ENCODE measurements around the gene CIT.
"Not testable (repeated sequence)": the region's sequence is repeated elsewhere in the genome, so short reads cannot be mapped to it uniquely, and the experiment has no call there.

The CIT gene

GRCh38 chr12:119669744-119670472, 207.2 kb downstream of the CIT start:
- DNase-seq: peak; percentile 9

DNA sequence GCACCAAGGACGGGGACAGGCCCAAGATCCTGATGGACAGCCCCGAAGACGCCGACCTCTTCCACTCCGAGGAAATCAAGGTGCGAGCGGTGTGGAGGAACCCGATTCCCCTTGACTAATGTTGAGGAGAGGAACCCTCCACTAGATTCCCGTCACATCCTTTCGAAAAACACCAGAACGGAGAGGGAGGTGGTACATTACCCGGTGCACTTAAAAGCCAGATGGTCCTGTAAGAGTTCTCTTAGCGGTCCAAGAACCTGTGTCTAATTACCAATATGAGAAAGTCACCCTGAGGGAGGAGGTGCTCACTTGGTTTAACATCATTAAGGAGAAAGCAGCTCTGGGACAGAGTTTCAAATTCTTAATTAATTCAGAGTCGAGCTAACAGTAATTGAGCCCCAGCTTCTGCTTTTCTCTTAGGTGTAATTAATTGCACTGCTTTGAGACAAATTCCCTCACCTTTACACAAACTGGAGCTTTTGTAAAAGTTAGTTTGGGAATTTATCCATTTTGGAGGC, 208.7 kb downstream of the CIT start:
- DNase-seq: no peak

DNA sequence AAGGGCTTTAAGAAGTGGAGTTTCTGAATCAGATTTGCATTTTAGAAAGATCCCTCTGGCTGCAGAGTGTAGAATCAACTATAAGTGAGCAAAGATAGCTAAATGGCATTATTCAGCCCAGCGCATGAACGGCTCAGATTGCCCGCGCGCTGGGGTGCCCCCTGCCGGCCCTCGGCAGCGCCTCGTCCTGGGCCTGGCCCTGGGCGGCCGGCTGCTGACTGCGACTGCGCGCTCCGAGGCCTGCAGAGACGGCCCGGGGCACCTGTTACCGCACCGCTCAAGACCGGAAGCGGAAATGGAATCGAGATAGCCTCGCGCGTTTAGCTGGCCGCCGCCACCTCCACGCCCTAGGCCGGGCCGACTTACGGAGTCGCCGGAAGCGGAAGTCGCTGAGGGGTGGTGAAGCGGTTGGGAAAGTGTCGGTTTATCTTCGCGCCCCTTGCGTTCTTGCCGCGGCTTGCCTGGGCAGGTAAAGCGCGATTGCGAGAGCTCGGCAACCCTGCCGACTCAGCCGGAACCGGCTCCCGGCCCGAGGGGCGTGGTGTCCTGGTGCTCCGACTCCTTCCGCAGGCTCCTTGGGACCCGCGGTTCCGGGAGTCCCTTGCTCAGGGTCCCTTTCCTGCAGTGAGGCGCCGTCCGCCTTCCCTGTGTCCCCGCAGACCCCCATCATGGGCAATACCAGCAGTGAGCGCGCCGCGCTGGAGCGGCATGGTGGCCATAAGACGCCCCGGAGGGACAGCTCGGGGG, 209.4 kb downstream of the CIT start, which contains the start of gene PRKAB1:
Gene PRKAB1 (plus strand): TSS at position 557 of the 747 bp plus-strand sequence. CDS start 112 bp downstream, at position 669.
- peak; percentile 88 for DNase-seq

GRCh38 chr12:119666900-119667576, 210.1 kb downstream of the CIT start:
- no peak for DNase-seq

DNA sequence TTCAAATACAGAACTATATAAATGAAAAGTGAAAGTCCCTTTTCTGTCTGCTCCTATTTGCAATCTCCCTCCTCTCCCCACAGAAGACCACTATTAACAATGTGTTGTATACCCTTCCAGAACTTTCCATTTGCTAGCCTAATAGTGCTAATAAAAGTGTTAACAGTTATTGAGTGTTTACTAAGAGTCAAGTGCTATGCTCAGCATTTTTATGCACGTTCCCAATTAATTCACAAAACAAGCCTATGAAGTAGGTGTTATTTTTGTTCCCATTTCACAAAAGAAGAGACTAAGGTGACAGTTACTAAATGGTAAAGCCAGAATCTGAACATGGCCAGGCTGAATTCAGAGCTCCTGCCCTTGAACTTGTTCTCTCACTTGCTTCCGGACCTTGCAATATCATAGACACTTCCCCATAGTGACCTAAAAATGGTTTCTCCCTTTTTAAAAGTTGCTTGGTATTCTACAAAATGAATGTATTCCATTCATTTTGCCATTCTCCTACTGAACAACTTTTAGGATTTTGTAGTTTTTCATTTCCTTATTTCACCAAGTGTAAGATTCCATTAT, 210.8 kb downstream of the CIT start:
- no peak for DNase-seq

DNA sequence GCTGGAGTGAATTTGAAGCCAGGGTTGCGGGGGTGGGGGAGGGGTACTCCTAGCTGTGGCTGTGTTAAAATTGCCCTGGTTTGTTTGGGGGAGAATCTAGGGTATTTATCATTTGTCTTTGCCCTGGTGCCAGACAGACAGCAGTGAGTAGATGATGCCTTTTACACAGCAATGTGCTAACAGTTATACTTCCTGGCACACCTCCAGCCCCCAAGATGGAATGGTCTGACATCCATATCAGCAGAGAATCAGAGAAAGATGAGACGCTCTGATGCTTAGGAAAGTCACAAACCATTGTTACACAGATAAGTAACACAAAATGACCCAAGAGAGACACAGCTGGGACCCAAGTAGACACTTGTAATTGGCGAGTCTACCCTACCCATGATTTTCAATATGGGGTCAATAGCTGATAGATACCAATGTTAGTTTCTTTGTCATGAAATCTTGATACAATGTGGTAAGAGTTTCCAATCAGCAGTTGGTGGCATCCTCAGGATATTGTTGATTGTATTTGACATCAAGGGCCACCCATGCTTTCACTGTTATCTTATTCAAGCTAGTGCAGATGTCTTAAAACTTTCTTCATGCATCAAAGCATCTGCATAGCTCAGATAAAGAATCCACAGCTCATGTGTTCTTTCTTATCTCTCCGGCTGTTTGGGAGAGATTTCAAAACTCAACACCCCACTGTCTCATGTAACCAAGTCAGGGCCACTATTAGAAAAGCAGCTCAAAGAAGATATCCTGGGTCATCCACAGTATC, 211.8 kb downstream of the CIT start:
- DNase-seq: no peak

- no peak for DNase-seq
These were observed 212.5 kb downstream of the CIT start for GRCh38 chr12:119664642-119665041.

DNA sequence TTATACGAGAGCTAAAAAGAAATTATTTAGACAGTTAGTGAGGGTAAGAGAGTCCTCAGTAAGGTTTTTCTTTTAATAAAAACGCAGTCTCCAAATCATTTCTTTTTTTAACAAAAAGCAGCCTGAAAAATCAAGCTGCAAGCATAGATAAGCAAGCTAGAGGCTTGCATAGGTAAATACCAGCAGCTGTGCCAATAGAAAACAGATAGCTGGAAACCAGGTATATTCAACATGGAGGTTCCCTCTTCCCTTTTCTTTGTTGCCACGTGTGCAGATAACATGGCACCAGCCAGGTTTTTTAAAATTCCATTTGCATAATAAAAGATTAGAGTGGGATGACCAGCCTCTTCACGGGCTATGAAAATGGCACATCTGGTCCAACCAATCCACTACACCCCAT, 215.2 kb downstream of the CIT start:
- no peak for DNase-seq

DNA sequence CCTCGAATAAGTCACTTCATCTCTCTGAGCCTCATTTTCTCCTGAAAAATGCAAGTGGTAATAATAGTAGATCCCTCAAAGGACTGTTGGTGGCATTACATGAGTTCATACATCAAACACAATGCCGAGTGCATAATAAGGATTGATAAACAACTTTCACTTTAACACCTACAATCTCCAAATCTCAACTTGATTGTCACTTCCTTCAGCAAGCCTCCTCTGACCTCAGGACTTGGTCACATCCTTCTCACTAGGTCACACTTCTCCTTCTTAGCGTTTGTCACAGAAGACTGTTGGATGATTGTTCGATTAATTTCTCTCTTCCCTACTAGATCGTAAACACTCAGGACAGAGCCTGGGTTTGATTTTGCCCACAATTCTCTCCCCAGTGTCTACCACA, 217.0 kb downstream of the CIT start:
- DNase-seq: no peak

DNA sequence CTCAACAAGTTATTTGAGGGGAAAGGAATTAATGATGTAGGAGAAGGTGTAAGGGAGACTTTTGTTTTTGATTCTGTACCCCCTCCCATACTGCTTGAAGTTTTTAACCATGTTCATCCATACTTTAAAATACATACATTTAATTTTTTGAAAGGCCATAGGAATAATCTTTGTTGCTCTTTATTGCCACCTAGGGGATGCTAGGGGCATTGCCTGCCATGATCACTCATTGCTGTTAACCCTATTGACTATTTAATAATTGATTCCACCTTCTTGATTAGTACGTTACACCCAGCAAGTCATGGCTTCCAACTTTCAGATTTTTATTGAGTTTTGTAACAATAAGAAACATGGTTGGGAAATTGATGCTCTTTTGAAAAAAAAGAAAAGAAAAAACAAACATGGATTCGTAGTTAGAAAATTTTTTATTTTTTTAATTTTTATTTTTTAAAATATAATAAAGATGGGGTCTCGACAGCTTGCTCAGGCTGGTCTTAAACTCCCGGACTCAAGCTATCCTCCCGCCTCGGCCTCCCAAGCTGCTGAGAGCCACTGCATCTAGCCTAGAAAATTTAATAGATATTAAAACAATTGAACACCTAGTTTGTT, 217.7 kb downstream of the CIT start:
- DNase-seq: no peak

DNA sequence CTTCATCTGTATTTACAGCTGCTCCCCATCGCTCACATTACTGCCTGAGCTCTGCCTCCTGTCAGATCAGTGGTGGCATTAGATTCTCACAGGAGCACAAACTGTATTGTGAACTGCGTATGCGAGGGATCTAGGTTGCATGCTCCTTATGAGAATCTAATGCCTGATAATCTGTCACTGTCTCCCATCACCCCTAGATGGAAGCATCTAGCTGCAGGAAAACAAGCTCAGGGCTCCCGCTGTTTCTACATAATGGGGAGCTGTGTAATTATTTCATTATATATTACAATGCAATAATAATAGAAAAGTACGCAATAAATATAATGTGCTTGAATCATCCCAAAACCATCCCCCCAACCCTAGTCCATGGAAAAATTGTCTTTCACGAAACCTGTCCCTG, 219.0 kb downstream of the CIT start:
- not testable (repeated sequence) for DNase-seq

DNA sequence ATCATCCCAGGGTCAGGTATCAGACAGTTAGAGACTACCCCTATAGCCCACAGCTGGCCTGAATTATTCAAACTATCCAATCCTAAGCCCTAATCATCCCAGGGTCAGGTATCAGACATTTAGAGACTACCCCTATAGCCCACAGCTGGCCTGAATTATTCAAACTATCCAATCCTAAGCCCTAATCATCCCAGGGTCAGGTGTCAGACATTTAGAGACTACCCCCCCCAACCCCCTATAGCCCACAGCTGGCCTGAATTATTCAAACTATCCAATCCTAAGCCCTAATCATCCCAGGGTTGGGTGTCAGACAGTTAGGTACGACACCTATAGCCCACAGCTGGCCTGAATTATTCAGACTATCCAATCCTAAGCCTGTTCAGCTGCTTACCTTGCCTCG, 220.1 kb downstream of the CIT start:
- not testable (repeated sequence) for DNase-seq

DNA sequence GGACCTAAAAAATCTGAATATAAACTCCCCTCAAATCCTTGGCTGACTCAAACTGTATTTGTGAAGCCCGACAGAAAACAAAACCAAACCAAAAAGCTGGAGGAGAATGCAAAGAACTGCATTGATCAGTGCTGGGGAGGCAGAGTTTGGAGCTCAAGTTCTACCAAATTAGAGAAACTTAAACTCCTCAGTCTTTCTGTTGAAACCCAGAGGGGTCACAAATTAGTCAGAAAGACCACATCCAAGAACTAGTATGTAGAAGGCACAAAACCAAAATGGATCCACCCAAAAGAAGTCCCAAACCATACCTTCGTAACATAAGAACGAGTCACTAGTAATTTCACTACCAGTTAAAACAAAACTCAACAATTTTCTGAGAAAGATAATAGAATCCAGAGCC, 224.5 kb downstream of the CIT start:
- no peak for DNase-seq

- no peak for DNase-seq
These were observed 227.8 kb downstream of the CIT start for GRCh38 chr12:119649202-119649808.

GRCh38 chr12:119645535-119646059, 231.5 kb downstream of the CIT start:
- no peak for DNase-seq

DNA sequence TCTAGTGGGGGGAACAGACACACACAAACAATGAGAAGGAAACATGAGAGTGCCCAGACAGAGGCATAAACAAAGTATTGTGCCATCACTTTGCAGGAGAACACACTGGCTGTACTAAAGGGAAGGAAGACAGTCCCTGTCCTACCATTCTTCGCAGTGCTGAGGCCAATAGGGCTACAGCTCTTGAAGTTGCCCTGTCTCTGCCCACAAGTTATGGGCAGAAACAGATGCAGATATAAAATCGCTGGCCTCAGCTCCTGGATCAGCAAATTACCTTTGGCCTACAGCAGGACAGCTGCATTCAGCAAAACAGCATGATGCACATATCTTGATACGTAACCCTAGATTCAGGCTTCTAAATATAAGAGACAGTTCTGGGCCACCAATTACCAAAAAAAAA, 232.2 kb downstream of the CIT start:
- no peak for DNase-seq

DNA sequence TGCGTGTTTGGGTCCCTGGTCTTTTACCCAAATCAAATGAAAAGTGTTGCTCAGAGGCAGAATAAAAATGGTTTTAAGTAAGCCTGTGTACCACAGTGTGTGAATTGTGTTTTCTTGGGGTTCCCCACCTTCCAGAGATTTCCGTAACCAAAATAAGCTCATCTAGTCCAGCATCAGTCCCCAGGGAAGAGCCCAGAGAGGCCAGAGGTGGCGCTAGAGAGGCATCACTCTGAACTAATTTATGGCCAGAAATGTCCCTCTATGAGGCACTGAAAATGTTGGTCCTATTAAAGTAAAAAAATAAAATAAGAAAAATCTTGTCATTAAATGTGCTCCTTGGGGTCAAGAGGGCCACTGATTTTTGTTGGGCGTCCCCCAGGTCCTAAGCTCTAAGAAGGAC, 234.1 kb downstream of the CIT start:
- DNase-seq: no peak

Measured in DMS 273 treated with DMSO at 0.1 percent for 48 hours (cell line).